ENCODE data around the gene PGAP1. TPM values are rescaled to one million over a fixed set of nuclear protein-coding genes. Genes with fewer than 3 reads are reported as not detected.

The PGAP1 gene
- polyA plus RNA-seq, 1 of the 3 experiments (the other 2 are of a cell fraction) = 3.4 TPM

DNA sequence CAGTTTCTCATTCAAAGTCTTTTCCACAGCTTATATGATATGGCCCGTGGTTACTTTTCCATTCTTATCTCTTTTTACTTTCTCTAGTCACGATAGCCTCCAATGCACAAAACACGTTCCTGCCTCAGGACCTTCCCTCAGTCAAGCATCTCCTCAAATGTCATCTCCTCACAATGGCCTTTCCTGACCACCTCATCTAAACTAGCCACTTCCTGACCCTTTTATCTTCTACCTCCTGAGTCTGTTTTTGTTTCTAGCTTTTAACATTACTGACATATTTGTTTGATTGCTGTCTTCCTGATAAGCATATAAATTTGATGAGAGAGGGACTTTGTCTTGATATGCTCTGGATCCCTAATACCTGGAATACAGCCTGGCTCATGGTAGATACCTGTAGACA lies 7.6 kb downstream of the PGAP1 start:
- no peak overlapping the region for H3K4me2 ChIP-seq
- H3K4me3 ChIP-seq (ENCODE audit: low read depth in 2 of 2, low read length in 1 of 2) = no peak overlapping the region
- H3K9me2 ChIP-seq = no peaks in the 10 kb centered on the region
- peaks cover 2% of the 10 kb centered on the region for H3F3A ChIP-seq (replicated peaks; ENCODE audit: insufficient read depth)
- CTCF ChIA-PET = no interaction called here
- H3K4me1 ChIP-seq (ENCODE audit: control insufficient read depth in 1 of 2, insufficient read depth in 2 of 2, low read depth in 1 of 2, low read length in 1 of 2) = peaks cover 0 to 3% of the 10 kb centered on the region in 2 experiments; a peak in 1 of 4 replicates
- no peak overlapping the region for H2AFZ ChIP-seq (ENCODE audit: low read depth)
- no peak overlapping the region for H3K27ac ChIP-seq (ENCODE audit: low read depth in 2 of 2, low read length in 1 of 2)
- 0 out of 2 replicates have a peak, but pooled peaks cover 6% of the 10 kb centered on the region for H3K9me3 ChIP-seq
- H4K20me1 ChIP-seq (ENCODE audit: insufficient read depth) = no peaks in the 10 kb centered on the region
- no peak for DNase-seq
- H3K36me3 ChIP-seq (replicated peaks in 1 of 2; ENCODE audit: control insufficient read depth in 1 of 2, insufficient read depth in 2 of 2, low read length in 1 of 2) = peaks cover 46 to 48% of the 10 kb centered on the region in 2 experiments
- peaks cover 61% of the 10 kb centered on the region for H3K79me2 ChIP-seq (ENCODE audit: insufficient read depth)
- no peak overlapping the region for H3K9ac ChIP-seq
- WGBS (ENCODE audit: low lambda C conversion rate) = 96% methylated on average over 3 of the region's 3 CpGs
- POLR2A ChIA-PET = no interaction called here
- no peaks in the 10 kb centered on the region for H3K27me3 ChIP-seq (ENCODE audit: insufficient read depth)
- TF ChIP-seq GABPA (IDR thresholded peaks at IDR 0.05; ENCODE audit: low read depth) (no peak), FOXJ3 (CRISPR knock-in tag; IDR thresholded peaks at IDR 0.05) (no peak), NFIC (IDR thresholded peaks at IDR 0.05; ENCODE audit: borderline replicate concordance) (no peak), YY1 (IDR thresholded peaks at IDR 0.05; ENCODE audit: low read depth) (no peak), GATA2 (CRISPR knock-in tag; IDR thresholded peaks at IDR 0.05) (no peak), CHD2 (IDR thresholded peaks at IDR 0.05; ENCODE audit: low read length, partially characterized antibody) (no peak), ELF1 (IDR thresholded peaks at IDR 0.05) (no peak), TAF1 (IDR thresholded peaks at IDR 0.05; ENCODE audit: borderline replicate concordance, low read depth, low read length) (no peak), JUND (IDR thresholded peaks at IDR 0.05) (no peak), MXI1 (IDR thresholded peaks at IDR 0.05; ENCODE audit: low read depth, low read length) (no peak), TCF12 (IDR thresholded peaks at IDR 0.05) (no peak)
- TF ChIP-seq, protein P1, sequence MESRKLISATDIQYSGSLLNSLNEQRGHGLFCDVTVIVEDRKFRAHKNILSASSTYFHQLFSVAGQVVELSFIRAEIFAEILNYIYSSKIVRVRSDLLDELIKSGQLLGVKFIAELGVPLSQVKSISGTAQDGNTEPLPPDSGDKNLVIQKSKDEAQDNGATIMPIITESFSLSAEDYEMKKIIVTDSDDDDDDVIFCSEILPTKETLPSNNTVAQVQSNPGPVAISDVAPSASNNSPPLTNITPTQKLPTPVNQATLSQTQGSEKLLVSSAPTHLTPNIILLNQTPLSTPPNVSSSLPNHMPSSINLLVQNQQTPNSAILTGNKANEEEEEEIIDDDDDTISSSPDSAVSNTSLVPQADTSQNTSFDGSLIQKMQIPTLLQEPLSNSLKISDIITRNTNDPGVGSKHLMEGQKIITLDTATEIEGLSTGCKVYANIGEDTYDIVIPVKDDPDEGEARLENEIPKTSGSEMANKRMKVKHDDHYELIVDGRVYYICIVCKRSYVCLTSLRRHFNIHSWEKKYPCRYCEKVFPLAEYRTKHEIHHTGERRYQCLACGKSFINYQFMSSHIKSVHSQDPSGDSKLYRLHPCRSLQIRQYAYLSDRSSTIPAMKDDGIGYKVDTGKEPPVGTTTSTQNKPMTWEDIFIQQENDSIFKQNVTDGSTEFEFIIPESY (IDR thresholded peaks at IDR 0.05; ENCODE audit: borderline replicate concordance, low read depth) = no peak
- TF ChIP-seq, protein P2, sequence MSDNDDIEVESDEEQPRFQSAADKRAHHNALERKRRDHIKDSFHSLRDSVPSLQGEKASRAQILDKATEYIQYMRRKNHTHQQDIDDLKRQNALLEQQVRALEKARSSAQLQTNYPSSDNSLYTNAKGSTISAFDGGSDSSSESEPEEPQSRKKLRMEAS (IDR thresholded peaks at IDR 0.05; ENCODE audit: low read depth) = no peak
- TF ChIP-seq, protein P3, sequence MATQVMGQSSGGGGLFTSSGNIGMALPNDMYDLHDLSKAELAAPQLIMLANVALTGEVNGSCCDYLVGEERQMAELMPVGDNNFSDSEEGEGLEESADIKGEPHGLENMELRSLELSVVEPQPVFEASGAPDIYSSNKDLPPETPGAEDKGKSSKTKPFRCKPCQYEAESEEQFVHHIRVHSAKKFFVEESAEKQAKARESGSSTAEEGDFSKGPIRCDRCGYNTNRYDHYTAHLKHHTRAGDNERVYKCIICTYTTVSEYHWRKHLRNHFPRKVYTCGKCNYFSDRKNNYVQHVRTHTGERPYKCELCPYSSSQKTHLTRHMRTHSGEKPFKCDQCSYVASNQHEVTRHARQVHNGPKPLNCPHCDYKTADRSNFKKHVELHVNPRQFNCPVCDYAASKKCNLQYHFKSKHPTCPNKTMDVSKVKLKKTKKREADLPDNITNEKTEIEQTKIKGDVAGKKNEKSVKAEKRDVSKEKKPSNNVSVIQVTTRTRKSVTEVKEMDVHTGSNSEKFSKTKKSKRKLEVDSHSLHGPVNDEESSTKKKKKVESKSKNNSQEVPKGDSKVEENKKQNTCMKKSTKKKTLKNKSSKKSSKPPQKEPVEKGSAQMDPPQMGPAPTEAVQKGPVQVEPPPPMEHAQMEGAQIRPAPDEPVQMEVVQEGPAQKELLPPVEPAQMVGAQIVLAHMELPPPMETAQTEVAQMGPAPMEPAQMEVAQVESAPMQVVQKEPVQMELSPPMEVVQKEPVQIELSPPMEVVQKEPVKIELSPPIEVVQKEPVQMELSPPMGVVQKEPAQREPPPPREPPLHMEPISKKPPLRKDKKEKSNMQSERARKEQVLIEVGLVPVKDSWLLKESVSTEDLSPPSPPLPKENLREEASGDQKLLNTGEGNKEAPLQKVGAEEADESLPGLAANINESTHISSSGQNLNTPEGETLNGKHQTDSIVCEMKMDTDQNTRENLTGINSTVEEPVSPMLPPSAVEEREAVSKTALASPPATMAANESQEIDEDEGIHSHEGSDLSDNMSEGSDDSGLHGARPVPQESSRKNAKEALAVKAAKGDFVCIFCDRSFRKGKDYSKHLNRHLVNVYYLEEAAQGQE (IDR thresholded peaks at IDR 0.05; ENCODE audit: low read depth, low read length) = no peak
- TF ChIP-seq, protein P4, sequence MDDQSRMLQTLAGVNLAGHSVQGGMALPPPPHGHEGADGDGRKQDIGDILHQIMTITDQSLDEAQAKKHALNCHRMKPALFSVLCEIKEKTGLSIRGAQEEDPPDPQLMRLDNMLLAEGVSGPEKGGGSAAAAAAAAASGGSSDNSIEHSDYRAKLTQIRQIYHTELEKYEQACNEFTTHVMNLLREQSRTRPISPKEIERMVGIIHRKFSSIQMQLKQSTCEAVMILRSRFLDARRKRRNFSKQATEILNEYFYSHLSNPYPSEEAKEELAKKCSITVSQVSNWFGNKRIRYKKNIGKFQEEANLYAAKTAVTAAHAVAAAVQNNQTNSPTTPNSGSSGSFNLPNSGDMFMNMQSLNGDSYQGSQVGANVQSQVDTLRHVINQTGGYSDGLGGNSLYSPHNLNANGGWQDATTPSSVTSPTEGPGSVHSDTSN (IDR thresholded peaks at IDR 0.05) = no peak
- TF ChIP-seq, protein P5, sequence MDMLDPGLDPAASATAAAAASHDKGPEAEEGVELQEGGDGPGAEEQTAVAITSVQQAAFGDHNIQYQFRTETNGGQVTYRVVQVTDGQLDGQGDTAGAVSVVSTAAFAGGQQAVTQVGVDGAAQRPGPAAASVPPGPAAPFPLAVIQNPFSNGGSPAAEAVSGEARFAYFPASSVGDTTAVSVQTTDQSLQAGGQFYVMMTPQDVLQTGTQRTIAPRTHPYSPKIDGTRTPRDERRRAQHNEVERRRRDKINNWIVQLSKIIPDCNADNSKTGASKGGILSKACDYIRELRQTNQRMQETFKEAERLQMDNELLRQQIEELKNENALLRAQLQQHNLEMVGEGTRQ (IDR thresholded peaks at IDR 0.05; ENCODE audit: borderline replicate concordance, low read depth, low read length) = no peak
